GM23338 (cell line): ENCODE measurements around the gene BEGAIN. TPM values are rescaled to one million over a fixed set of nuclear protein-coding genes. Genes with fewer than 3 reads are reported as not detected.

Experiments
- ATAC-seq: fragments of 200-7000 bp; cut with Tn5 transposase; 3 replicates; pipeline ENCODE4 v1.9.1; 2020
- DNase-seq: peaks from one replicate; pipeline ENCODE4 v3.0.0-alpha.2; 2015; ENCODE audit warnings: low spot score
- H2AFZ ChIP-seq: fragments of 200-600 bp; sonication (generic); 2 replicates; pipeline ENCODE4 v1.8.0; 2016; ENCODE audit warnings: antibody characterized with exemption, mild to moderate bottlenecking, moderate library complexity
- H3F3A ChIP-seq: fragments of 200-600 bp; sonication (generic); replicated peaks from 2 replicates; pipeline ENCODE4 v1.8.0; 2017; ENCODE audit warnings: antibody characterized with exemption, mixed run types, low read depth
- H3K27ac ChIP-seq: fragments of 200-600 bp; sonication (generic); 2 replicates; pipeline ENCODE4 v1.6.1; 2016; ENCODE audit warnings: low read depth
- H3K27me3 ChIP-seq: fragments of 200-600 bp; sonication (generic); 2 replicates; pipeline ENCODE4 v1.8.0; 2016; ENCODE audit warnings: mild to moderate bottlenecking, mixed run types, moderate library complexity; ENCODE audit not compliant: insufficient read depth
- H3K36me3 ChIP-seq: fragments of 200-600 bp; sonication (generic); 2 replicates; pipeline ENCODE4 v1.8.0; 2016; ENCODE audit warnings: mild to moderate bottlenecking; ENCODE audit not compliant: insufficient read depth
- H3K4me1 ChIP-seq: fragments of 200-600 bp; sonication (generic); 2 replicates; pipeline ENCODE4 v1.8.0; 2016; ENCODE audit warnings: mild to moderate bottlenecking, moderate library complexity; ENCODE audit not compliant: insufficient read depth
- H3K4me2 ChIP-seq: fragments of 200-600 bp; sonication (generic); 2 replicates; pipeline ENCODE4 v1.7.1; 2017; ENCODE audit warnings: mixed run types
- H3K4me3 ChIP-seq: fragments of 200-600 bp; sonication (generic); 2 replicates; pipeline ENCODE4 v1.6.1; 2016; ENCODE audit warnings: mixed run types
- H3K79me2 ChIP-seq: fragments of 200-600 bp; sonication (generic); replicated peaks from 2 replicates; pipeline ENCODE4 v1.8.0; 2017; ENCODE audit warnings: mild to moderate bottlenecking; ENCODE audit not compliant: insufficient read depth
- H3K9me2 ChIP-seq: fragments of 200-600 bp; sonication (generic); 2 replicates; pipeline ENCODE4 v1.8.0; 2017; ENCODE audit not compliant: insufficient read depth
- H4K20me1 ChIP-seq: fragments of 200-600 bp; sonication (generic); replicated peaks from 2 replicates; pipeline ENCODE4 v1.8.0; 2017; ENCODE audit warnings: mild to moderate bottlenecking; ENCODE audit not compliant: insufficient read depth
- H3K27ac Mint-ChIP-seq: 2 replicates; pipeline ENCODE4 v1.8.0; 2020; ENCODE audit warnings: inconsistent platforms, mild to moderate bottlenecking, moderate library complexity, mixed read lengths
- H3K27me3 Mint-ChIP-seq: 3 replicates; pipeline ENCODE4 v1.8.0; 2022; ENCODE audit warnings: low read depth, mild to moderate bottlenecking, moderate library complexity, mixed read lengths, inconsistent platforms; ENCODE audit not compliant: insufficient read depth, poor library complexity
- H3K36me3 Mint-ChIP-seq: 3 replicates; pipeline ENCODE4 v1.8.0; 2021; ENCODE audit warnings: low read depth, mild to moderate bottlenecking, inconsistent platforms, moderate library complexity, mixed read lengths
- H3K4me1 Mint-ChIP-seq: 3 replicates; pipeline ENCODE4 v1.8.0; 2020; ENCODE audit warnings: mild to moderate bottlenecking, inconsistent platforms, mixed read lengths
- H3K4me3 Mint-ChIP-seq: 3 replicates; pipeline ENCODE4 v1.8.0; 2021; ENCODE audit warnings: moderate library complexity, mild to moderate bottlenecking, inconsistent platforms, mixed read lengths
- H3K9me3 Mint-ChIP-seq: 3 replicates; pipeline ENCODE4 v1.8.0; 2020; ENCODE audit warnings: moderate library complexity, mild to moderate bottlenecking, inconsistent platforms, mixed read lengths
- CREB1 ChIP-seq: fragments of 250-450 bp; sonication (Bioruptor Pico); IDR thresholded peaks from 2 replicates; pipeline ENCODE4 v1.5.0; 2020; ENCODE audit warnings: low read depth, mild to moderate bottlenecking, moderate library complexity
- EZH2 ChIP-seq: fragments of 200-600 bp; sonication (generic); IDR thresholded peaks from one replicate; pipeline ENCODE4 v1.8.0; 2017; ENCODE audit warnings: antibody characterized with exemption, mild to moderate bottlenecking, low read depth; ENCODE audit not compliant: unreplicated experiment
- EZH2phosphoT487 ChIP-seq: fragments of 200-600 bp; sonication (generic); IDR thresholded peaks from one replicate; pipeline ENCODE4 v1.8.1; 2018; ENCODE audit warnings: antibody characterized with exemption; ENCODE audit not compliant: unreplicated experiment
- JUNB ChIP-seq: IDR thresholded peaks from one replicate; pipeline ENCODE4 v1.6.1; 2016; ENCODE audit warnings: antibody characterized with exemption; ENCODE audit not compliant: unreplicated experiment
- NANOG ChIP-seq: IDR thresholded peaks from 2 replicates; pipeline ENCODE4 v1.6.1; 2016; ENCODE audit warnings: antibody characterized with exemption, borderline replicate concordance
- POLR2AphosphoS5 ChIP-seq: IDR thresholded peaks from 2 replicates; pipeline ENCODE4 v1.6.1; 2016; ENCODE audit warnings: antibody characterized with exemption, low read depth
- STAT1 ChIP-seq: IDR thresholded peaks from one replicate; pipeline ENCODE4 v1.6.1; 2016; ENCODE audit warnings: antibody characterized with exemption; ENCODE audit not compliant: unreplicated experiment
- ZNF114 ChIP-seq: fragments of 250-450 bp; sonication (Bioruptor Pico); IDR thresholded peaks from 2 replicates; pipeline ENCODE4 v1.5.0; 2020; ENCODE audit warnings: mild to moderate bottlenecking, moderate library complexity
- ZNF331 ChIP-seq: fragments of 250-450 bp; sonication (Bioruptor Pico); IDR thresholded peaks from 2 replicates; pipeline ENCODE4 v1.5.0; 2020; ENCODE audit warnings: low read depth, mild to moderate bottlenecking, moderate library complexity
- polyA plus RNA-seq: library from polyadenylated mRNA; unstranded; fragments of >200 nt; fragmentation: Nextera tagmentation; extraction: Ambion mirVana; gene quantifications from 2 replicates; pipeline ENCODE4 v1.2.1, GENCODE V29; 2016
- total RNA-seq: library from RNA; depleted of rRNA; stranded (reverse); fragments of >200 nt; shearing (Covaris generic); gene quantifications from 2 replicates; pipeline ENCODE4 v1.2.3, GENCODE V29; 2014
- TF ChIP-seq, protein P1 (sequence below), 2 experiments: fragments of 200-600 bp in 1 of 2; sonication (generic) in 1 of 2; conservative IDR thresholded peaks; 2 replicates each; pipeline versions ENCODE4 v1.5.1 to v1.6.1; 2016 to 2017; ENCODE audit warnings: antibody characterized with exemption in 2 of 2, low read depth in 2 of 2, mild to moderate bottlenecking in 2 of 2, moderate library complexity in 1 of 2
- TF ChIP-seq, protein P2 (sequence below): IDR thresholded peaks from 2 replicates; pipeline ENCODE4 v1.6.1; 2016; ENCODE audit warnings: antibody characterized with exemption
- TF ChIP-seq, protein P3 (sequence below): IDR thresholded peaks from one replicate; pipeline ENCODE4 v1.6.1; 2018; ENCODE audit warnings: antibody characterized with exemption; ENCODE audit not compliant: unreplicated experiment
- TF ChIP-seq, protein P4 (sequence below): fragments of 250-450 bp; sonication (Bioruptor Pico); IDR thresholded peaks from 2 replicates; pipeline ENCODE4 v1.5.0; 2020; ENCODE audit warnings: mild to moderate bottlenecking, moderate library complexity

BEGAIN gene
- total and polyA plus RNA-seq, 2 experiments from 2014 or later, result 0.60 to 2.4 TPM

GRCh38 chr14:100549834-100550625, 37.2 kb downstream of the BEGAIN start:
- H3K27me3 ChIP-seq, result no peaks in the 10 kb centered on the region
- no peak overlapping the region for H3K4me2 ChIP-seq
- no peaks in the 10 kb centered on the region for H3K9me2 ChIP-seq
- H4K20me1 ChIP-seq, result no peaks in the 10 kb centered on the region
- Mint-ChIP-seq H3K4me1 (peaks cover 15% of the 10 kb centered on the region), H3K27ac (no peak overlapping the region), H3K4me3 (no peak overlapping the region), H3K9me3 (no peaks in the 10 kb centered on the region), H3K27me3 (peaks cover 14% of the 10 kb centered on the region), H3K36me3 (no peaks in the 10 kb centered on the region)
- H2AFZ ChIP-seq, result no peak overlapping the region
- no peak for DNase-seq
- H3K36me3 ChIP-seq, result no peaks in the 10 kb centered on the region
- no peak for ATAC-seq
- H3K4me3 ChIP-seq, result no peak overlapping the region
- 0 out of 2 replicates have a peak, but pooled peaks cover under 1% of the 10 kb centered on the region for H3K4me1 ChIP-seq
- no peak overlapping the region for H3K27ac ChIP-seq
- H3F3A ChIP-seq, result no peaks in the 10 kb centered on the region
- TF ChIP-seq POLR2AphosphoS5 (no peak), ZNF331 (CRISPR knock-in tag) (no peak), NANOG (no peak), EZH2 (no peak), STAT1 (no peak), JUNB (no peak), ZNF114 (CRISPR knock-in tag) (no peak), EZH2phosphoT487 (no peak), CREB1 (CRISPR knock-in tag) (no peak)
- TF ChIP-seq, protein P1, sequence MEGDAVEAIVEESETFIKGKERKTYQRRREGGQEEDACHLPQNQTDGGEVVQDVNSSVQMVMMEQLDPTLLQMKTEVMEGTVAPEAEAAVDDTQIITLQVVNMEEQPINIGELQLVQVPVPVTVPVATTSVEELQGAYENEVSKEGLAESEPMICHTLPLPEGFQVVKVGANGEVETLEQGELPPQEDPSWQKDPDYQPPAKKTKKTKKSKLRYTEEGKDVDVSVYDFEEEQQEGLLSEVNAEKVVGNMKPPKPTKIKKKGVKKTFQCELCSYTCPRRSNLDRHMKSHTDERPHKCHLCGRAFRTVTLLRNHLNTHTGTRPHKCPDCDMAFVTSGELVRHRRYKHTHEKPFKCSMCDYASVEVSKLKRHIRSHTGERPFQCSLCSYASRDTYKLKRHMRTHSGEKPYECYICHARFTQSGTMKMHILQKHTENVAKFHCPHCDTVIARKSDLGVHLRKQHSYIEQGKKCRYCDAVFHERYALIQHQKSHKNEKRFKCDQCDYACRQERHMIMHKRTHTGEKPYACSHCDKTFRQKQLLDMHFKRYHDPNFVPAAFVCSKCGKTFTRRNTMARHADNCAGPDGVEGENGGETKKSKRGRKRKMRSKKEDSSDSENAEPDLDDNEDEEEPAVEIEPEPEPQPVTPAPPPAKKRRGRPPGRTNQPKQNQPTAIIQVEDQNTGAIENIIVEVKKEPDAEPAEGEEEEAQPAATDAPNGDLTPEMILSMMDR (conservative IDR thresholded peaks at IDR 0.05; ENCODE audit: low read depth in 2 of 2), result no peak
- TF ChIP-seq, protein P2, sequence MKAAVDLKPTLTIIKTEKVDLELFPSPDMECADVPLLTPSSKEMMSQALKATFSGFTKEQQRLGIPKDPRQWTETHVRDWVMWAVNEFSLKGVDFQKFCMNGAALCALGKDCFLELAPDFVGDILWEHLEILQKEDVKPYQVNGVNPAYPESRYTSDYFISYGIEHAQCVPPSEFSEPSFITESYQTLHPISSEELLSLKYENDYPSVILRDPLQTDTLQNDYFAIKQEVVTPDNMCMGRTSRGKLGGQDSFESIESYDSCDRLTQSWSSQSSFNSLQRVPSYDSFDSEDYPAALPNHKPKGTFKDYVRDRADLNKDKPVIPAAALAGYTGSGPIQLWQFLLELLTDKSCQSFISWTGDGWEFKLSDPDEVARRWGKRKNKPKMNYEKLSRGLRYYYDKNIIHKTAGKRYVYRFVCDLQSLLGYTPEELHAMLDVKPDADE, result no peak
- TF ChIP-seq, protein P3, sequence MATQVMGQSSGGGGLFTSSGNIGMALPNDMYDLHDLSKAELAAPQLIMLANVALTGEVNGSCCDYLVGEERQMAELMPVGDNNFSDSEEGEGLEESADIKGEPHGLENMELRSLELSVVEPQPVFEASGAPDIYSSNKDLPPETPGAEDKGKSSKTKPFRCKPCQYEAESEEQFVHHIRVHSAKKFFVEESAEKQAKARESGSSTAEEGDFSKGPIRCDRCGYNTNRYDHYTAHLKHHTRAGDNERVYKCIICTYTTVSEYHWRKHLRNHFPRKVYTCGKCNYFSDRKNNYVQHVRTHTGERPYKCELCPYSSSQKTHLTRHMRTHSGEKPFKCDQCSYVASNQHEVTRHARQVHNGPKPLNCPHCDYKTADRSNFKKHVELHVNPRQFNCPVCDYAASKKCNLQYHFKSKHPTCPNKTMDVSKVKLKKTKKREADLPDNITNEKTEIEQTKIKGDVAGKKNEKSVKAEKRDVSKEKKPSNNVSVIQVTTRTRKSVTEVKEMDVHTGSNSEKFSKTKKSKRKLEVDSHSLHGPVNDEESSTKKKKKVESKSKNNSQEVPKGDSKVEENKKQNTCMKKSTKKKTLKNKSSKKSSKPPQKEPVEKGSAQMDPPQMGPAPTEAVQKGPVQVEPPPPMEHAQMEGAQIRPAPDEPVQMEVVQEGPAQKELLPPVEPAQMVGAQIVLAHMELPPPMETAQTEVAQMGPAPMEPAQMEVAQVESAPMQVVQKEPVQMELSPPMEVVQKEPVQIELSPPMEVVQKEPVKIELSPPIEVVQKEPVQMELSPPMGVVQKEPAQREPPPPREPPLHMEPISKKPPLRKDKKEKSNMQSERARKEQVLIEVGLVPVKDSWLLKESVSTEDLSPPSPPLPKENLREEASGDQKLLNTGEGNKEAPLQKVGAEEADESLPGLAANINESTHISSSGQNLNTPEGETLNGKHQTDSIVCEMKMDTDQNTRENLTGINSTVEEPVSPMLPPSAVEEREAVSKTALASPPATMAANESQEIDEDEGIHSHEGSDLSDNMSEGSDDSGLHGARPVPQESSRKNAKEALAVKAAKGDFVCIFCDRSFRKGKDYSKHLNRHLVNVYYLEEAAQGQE, result no peak
- TF ChIP-seq, protein P4, sequence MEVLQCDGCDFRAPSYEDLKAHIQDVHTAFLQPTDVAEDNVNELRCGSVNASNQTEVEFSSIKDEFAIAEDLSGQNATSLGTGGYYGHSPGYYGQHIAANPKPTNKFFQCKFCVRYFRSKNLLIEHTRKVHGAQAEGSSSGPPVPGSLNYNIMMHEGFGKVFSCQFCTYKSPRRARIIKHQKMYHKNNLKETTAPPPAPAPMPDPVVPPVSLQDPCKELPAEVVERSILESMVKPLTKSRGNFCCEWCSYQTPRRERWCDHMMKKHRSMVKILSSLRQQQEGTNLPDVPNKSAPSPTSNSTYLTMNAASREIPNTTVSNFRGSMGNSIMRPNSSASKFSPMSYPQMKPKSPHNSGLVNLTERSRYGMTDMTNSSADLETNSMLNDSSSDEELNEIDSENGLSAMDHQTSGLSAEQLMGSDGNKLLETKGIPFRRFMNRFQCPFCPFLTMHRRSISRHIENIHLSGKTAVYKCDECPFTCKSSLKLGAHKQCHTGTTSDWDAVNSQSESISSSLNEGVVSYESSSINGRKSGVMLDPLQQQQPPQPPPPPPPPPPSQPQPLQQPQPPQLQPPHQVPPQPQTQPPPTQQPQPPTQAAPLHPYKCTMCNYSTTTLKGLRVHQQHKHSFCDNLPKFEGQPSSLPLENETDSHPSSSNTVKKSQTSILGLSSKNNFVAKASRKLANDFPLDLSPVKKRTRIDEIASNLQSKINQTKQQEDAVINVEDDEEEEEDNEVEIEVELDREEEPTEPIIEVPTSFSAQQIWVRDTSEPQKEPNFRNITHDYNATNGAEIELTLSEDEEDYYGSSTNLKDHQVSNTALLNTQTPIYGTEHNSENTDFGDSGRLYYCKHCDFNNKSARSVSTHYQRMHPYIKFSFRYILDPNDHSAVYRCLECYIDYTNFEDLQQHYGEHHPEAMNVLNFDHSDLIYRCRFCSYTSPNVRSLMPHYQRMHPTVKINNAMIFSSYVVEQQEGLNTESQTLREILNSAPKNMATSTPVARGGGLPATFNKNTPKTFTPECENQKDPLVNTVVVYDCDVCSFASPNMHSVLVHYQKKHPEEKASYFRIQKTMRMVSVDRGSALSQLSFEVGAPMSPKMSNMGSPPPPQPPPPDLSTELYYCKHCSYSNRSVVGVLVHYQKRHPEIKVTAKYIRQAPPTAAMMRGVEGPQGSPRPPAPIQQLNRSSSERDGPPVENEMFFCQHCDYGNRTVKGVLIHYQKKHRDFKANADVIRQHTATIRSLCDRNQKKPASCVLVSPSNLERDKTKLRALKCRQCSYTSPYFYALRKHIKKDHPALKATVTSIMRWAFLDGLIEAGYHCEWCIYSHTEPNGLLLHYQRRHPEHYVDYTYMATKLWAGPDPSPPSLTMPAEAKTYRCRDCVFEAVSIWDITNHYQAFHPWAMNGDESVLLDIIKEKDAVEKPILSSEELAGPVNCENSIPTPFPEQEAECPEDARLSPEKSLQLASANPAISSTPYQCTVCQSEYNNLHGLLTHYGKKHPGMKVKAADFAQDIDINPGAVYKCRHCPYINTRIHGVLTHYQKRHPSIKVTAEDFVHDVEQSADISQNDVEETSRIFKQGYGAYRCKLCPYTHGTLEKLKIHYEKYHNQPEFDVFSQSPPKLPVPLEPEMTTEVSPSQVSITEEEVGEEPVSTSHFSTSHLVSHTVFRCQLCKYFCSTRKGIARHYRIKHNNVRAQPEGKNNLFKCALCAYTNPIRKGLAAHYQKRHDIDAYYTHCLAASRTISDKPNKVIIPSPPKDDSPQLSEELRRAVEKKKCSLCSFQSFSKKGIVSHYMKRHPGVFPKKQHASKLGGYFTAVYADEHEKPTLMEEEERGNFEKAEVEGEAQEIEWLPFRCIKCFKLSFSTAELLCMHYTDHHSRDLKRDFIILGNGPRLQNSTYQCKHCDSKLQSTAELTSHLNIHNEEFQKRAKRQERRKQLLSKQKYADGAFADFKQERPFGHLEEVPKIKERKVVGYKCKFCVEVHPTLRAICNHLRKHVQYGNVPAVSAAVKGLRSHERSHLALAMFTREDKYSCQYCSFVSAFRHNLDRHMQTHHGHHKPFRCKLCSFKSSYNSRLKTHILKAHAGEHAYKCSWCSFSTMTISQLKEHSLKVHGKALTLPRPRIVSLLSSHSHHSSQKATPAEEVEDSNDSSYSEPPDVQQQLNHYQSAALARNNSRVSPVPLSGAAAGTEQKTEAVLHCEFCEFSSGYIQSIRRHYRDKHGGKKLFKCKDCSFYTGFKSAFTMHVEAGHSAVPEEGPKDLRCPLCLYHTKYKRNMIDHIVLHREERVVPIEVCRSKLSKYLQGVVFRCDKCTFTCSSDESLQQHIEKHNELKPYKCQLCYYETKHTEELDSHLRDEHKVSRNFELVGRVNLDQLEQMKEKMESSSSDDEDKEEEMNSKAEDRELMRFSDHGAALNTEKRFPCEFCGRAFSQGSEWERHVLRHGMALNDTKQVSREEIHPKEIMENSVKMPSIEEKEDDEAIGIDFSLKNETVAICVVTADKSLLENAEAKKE (CRISPR knock-in tag), result no peak
- no peaks in the 10 kb centered on the region for H3K79me2 ChIP-seq
